GM18520 (cell line): ENCODE measurements around the gene SH3BP4.

Experiments used
- ATAC-seq: cut with Tn5 transposase; IDR thresholded peaks from one replicate; pipeline ENCODE4 v1.9.1; 2021; ENCODE audit not compliant: unreplicated experiment

Gene SH3BP4

DNA sequence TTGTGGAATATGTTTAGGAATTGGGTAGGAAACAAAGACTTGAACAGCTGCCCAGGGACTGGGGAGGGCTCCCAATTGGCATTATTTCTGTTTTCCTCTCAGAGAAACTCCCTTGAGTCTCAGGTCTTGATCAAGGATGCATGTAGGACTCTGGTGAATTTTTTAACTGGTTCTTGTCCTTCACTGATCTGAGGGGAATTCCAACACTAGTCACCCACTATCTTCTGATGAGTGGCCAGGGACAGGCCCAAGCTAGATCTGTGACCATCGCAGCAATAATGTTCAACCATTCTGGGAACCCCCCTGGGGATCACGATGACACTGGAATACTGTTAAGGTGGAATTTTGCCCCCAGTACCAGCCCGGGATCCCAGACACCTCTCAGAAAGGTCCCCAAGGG is 132.0 kb downstream of the SH3BP4 start:
- ATAC-seq, result no peak

DNA sequence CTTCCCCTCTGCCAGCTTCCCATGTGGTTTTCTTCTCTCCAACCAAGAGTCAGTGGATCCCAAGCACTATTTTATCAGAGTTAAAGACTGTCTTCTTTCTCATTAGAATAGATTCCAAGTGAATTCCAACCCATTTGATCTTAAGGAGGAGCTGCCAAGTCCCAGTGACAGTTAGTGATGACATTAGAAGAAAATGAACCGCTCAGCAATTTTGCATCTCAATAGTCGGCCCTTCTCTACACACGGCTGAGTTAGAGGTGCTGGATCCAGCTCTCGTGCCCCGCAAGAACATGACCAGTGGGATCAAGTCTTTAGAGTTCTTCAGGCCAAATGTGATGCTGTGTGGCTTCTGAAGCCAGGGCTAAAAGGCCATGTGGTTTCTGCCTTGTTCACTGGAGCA is 132.6 kb downstream of the SH3BP4 start:
- ATAC-seq, result no peak

DNA sequence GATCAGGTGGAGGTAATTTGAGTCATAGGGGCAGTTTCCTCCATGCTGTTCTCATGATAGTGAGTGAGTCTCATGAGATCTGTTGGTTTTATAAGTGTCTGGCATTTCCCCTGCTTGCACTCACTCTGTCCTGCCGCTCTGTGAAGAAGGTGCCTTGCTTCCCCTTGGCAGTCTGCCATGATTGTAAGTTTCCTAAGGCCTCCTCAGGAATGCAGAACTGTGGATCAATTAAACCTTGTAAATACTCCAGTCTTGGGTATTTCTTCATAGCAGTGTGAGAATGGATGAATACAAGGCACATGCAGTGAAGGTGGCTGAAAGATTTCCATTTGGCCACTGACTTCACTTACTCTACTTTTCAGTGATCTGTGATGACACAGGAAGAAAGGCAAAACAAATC is 133.7 kb downstream of the SH3BP4 start:
- no peak for ATAC-seq

DNA sequence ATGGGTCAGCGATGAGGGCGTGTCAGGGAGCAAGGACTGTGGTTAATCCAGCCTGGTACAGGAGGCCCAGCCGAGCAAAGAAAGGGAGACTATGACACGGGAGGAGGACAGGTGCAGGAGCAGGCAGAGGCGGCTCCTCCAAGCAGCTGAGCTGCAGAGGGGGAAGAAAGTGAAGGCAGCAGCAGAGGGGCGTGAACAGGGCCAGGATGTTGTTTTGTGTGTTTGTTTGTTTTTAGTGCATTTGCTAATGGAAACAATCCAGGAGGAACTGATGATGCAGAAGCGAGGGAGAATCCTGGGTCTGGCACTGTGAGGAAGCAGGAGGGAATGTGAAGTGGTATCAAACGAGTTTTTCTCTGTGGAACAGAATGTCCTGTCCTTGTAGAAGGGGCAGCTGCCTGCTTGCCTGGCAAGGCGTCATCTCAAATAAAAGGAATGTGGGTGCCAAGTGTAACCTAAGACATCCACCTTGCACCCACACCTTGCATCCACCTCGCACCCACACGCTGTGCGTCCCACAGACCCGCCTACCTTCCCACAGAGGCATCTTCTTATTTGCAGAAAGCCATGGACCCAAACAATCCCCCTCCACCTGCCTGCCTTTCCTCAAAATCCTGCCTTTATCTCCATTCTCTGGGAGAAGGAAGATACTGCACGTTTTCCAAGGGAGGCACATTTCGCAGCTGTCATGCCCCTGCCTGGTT is 134.8 kb downstream of the SH3BP4 start:
- no peak for ATAC-seq

DNA sequence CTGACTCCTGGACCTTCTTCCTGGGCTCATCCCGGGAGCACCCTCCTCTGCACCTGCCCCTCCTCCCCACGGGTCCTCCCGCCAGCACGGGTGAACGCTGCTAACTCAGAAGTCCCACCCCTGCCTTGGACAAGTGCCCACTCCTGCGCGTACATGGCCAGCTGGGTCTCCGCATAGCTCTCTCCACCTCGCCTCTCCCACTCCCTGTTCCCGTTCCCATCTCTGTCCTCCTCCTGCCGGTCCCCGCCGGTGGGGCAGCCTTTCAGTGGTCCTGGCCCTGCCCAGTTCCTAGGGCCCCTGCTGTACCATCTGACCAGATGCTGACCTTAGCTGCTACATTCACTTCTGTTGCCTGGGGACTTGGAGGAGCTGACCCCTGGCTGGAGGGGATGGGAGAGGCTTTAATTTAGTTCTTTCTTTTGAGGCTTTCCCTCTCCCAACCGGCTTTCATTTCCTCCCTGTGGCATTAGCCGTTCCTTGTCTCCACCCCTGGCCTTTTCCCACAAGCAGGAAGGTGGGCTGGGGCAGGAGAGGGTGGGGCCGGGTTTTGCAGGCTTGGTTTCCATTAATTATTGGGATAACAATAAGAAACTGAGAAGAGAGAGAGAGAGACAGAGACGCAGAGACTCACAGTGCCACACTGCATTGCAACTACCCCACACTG is 136.1 kb downstream of the SH3BP4 start:
- no peak for ATAC-seq

DNA sequence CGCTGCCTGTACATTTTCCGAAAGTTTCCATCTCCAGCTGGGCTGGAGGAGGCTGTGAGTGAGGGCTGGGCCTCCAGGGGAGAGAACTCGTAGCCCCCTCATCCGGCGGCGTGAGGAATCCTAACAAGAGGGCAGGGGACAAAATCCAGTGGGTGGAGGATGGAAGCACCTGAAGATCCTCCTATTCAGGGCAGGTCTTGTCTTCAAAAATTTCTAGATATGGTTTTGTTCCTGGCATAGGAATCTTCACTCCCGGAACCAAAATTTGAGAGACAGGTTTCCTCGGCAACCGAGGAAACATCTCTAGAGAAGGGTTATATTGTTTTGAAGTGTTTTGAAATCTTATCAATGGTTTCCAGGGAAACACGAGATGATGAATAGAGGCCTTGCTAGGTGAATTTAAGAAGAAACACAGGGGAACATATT is 136.7 kb downstream of the SH3BP4 start:
- no peak for ATAC-seq

DNA sequence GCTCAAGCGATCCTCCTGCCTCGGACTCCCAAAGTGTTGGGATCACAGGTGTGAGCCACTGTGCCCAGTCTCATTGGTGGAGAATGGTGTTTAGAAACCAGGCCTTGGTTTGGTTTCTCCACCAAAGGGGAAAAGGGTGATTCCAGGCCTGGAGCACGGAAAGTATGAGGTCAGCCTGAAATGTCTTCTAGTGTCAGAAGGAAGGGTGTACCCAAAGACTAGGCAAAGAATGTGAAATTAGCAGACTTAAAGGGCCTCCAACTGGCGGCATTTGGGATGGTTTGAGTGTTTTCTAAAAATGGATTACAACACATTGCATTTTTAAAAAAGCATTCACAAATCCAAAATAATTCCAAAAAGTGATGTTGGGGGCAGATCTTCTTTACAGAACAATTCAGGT is 139.6 kb downstream of the SH3BP4 start:
- ATAC-seq, result no peak

DNA sequence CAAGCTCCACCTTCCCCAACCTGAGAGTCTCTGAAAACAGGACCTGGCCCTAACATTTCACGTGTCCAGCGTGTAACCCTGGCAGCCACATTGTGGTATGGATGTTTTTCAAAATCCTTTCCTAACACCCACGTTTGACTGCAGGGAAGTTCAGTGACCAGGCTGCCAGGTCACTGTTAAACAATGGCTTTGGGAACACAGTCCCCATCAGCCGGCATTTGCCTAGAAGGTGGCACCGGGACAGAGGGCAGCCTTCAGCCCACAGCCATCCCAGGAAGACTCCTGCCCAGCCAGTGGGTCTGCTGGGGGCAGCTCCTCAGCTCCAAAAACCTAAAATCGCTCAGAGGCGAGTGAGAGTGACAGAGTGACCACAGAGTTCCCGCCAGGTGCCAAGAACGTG is 140.2 kb downstream of the SH3BP4 start:
- no peak for ATAC-seq

DNA sequence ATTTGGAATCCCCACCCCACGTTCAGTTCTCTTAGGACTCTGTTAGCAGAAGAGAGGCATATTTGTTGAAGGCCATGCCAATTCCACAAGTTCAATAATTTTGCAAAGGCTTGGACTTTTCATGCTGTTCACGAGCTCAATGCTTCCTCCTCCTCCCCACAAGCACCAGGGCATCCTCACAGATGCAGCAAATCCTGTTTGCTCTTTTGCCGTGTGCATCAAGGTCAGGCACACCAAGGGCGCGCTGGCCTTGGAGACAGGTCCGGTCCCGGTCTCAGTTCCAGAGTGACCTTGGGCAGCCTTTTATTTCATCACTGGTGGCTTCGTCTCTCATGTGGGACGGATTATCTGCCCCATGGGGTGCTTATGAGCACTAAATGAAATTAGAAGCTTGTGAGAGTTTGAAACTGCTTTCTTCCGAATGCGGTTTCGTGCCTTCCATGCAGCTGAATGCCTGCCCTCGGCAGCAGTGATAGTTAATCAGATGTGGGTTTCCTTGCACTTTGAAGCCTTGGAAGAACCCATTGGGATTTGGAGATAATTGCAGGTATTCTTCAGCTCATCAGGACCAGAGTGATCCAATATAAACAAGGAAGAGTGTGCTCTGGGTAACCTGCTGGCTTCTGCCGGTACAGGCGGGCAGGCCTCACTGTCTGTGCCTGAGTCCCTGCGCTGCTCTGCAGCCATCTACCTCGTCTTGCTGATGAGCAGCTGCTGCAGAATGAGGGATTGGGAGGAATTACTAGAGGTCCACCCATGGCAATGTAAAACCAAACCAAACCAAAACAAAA is 140.8 kb downstream of the SH3BP4 start:
- no peak for ATAC-seq

DNA sequence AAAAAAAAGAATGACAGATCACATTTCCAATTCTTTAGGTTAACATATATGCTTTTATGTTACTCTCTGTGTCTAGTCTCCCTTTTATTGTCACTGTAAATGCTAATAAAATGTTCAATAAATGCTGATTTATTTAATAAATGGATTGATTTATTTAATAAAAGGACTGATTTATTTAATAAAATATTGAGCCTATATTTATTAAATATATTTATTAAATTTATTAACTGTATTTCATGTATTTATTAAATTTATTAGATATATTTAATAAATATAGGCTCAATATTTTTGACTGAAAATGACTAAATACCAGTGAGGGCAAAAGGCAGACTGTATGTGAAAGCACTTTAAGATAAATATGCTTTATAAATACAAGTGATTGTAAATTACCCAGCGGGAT is 142.6 kb downstream of the SH3BP4 start:
- ATAC-seq, result no peak

DNA sequence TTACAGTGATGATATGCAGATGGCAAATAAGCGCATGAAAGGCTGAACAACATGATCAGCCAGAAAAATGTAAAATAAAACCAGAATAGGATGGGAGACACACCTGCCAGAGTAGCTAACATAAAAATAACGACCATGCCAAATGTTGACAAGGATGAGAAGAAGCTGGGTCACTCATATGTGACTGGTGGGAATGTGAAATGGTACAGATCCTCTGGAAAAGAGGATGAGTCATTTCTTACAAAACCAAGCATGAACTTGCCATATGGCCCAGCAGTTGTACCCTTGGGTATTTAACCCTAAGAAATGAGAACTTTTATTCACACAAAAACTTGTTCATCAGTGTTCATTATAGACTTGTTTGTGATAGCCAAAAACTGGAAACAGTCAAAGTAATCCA is 143.8 kb downstream of the SH3BP4 start:
- ATAC-seq, result no peak

DNA sequence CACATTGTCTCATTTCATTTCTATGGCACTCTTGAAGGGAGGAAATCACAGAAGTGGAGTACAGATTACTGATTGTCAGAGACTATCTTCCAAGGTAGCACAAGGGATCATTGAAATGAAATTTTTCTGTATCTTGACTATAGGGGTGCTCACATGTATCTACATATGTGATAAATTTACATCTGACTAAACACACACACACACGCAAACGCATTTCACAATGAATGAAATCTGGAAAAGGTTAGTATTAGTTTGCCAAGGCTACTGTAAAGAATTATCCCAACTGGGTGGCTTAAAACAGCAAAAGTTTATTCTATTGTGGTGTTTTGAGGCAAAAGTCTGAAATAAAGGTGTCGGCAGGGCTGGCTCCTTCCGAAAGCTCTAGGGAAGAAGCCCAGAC is 144.6 kb downstream of the SH3BP4 start:
- no peak for ATAC-seq

DNA sequence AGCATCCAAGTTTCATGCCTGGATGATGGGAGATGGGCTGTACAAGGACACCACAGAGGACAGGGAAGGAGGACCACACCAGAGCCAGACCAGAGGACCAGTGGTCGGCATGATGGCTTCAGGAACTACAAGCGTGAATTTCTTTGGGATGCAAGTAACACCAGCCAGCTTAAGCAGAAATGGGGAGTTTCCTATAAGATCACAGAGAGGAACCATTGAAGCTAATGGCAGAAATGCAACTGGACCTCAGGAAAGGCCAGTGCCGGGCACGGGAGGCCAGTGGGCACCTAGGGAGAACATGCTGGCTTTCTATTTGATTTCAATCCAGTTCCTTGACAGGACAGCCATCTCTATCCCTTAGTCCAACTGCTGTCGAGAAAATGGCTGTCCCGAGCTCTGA is 145.4 kb downstream of the SH3BP4 start:
- no peak for ATAC-seq

DNA sequence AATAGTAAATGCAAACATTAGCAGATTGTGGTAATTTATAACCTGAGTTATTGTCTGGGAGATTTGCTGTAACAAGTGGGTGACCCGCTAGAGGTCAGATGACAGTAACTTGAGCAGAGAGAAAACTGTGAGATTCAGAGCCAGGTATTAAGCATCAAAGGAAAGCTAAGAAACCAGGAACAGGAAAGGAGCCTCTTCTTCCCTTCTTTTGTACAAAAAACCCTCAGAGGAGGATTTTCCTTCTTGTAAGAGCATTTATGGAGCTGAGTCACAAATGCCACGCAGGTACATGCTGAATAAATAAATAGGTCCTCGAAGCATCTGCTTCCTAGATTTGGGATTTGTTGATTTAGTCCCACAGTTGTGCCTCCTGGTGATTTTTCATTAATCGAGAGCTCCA is 146.5 kb downstream of the SH3BP4 start:
- ATAC-seq, result no peak

DNA sequence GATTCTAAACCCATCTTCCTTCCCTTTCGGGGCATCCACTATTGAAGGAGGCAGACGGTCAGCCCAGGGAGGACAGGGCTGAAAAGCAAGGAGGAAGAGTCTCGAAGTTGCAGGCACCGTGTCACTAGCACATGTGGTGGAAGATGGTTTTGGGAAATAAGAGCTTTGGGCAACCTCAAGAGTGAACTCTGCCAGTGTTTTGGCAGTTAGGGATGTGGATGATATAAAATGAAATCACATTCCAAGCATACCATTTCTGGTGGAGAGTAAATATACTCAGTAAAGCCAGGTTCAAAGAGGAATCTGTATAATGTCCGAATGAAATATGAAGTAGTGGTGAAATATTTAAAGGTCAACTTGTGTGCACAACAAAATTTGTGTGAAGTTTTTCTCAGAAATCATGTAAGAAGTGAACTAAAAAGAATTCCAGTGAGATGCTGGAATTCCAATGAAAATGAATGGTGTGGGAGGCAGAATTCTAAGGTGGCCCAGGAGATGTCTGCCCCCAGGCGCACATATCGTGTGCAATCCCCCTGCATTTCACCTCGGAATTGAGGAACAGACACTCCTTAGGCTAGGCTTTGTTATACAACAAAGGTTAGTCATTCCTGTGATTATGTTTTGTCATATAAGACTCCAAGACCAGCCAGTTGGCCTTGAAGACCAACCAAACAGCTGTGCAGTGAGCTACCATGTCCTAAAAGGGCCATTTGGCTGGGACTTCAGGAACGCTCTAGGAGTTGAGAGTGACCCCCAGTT is 147.1 kb downstream of the SH3BP4 start:
- no peak for ATAC-seq

DNA sequence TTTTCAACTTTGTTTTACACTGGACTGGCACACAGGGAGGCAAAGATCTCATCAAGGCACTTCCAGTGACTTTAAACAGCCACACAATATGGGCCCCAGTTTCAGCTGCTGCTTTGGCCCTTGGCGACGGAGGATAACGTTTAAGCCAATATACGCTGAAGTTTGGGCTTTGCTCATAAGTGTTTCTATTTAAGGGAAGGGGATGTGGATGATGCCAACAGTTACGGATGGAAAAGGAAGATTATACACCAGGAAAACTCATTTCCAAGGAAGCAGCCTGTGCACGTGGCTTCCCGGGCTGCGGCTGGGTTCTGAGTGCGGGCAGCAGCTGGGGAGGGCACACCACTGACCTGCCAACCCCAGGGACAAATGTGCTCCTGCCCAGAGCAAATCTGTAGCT is 151.1 kb downstream of the SH3BP4 start:
- ATAC-seq, result no peak
